Measurements from ENCODE around the gene OR52E8.

- TF ChIP-seq CTCF (conservative IDR thresholded peaks at IDR 0.05; ENCODE audit: low read length) (no peak), EZH2phosphoT487 (IDR thresholded peaks at IDR 0.05; ENCODE audit: borderline replicate concordance, low read depth, low read length) (no peak)
Measured at GRCh38 chr11:5831196-5831829, 26.2 kb downstream of the OR52E8 start.

Measured in OCI-LY7 (cell line).